A549 (cell line): ENCODE data around the gene PXYLP1.

ENCODE experiments used
- CTCF ChIP-seq: fragments of >200 bp; sonication (Bioruptor Twin); formaldehyde crosslinking; IDR thresholded peaks from 3 replicates; pipeline ENCODE4 v1.5.1; 2016
- JUNB ChIP-seq: fragments of >200 bp; sonication (Bioruptor Twin); formaldehyde crosslinking; IDR thresholded peaks from 2 replicates; pipeline ENCODE4 v1.6.1; 2016
- POLR2A ChIP-seq: IDR thresholded peaks from 2 replicates; pipeline ENCODE4 v1.6.1; 2012; ENCODE audit warnings: mild to moderate bottlenecking, low read length
- RAD21 ChIP-seq, 2 experiments: fragments of >200 bp in 1 of 2; sonication (Bioruptor Twin) in 1 of 2; formaldehyde crosslinking in 1 of 2; IDR thresholded peaks in 1 of 2; conservative IDR thresholded peaks in 1 of 2; 2 replicates in 1 of 2; 3 replicates in 1 of 2; pipeline ENCODE4 v1.6.1; 2012 to 2018; ENCODE audit warnings: inconsistent platforms in 1 of 2
- ZFP36 ChIP-seq: fragments of 450-650 bp; IDR thresholded peaks from 2 replicates; pipeline ENCODE4 v1.6.1; 2014; ENCODE audit warnings: borderline replicate concordance; ENCODE audit not compliant: partially characterized antibody
- ZNF302 ChIP-seq: fragments of 250-450 bp; sonication (Bioruptor Pico); IDR thresholded peaks from 2 replicates; pipeline ENCODE4 v1.9.0; 2021; ENCODE audit warnings: inconsistent platforms, mild to moderate bottlenecking, moderate library complexity
- TF ChIP-seq, protein P1 (sequence below): IDR thresholded peaks from 2 replicates; pipeline ENCODE4 v1.6.1; 2012
- TF ChIP-seq, protein P2 (sequence below): fragments of 200-600 bp; sonication (generic); IDR thresholded peaks from 2 replicates; pipeline ENCODE4 v1.6.1; 2016; ENCODE audit warnings: antibody characterized with exemption, mild to moderate bottlenecking, moderate library complexity

DNA sequence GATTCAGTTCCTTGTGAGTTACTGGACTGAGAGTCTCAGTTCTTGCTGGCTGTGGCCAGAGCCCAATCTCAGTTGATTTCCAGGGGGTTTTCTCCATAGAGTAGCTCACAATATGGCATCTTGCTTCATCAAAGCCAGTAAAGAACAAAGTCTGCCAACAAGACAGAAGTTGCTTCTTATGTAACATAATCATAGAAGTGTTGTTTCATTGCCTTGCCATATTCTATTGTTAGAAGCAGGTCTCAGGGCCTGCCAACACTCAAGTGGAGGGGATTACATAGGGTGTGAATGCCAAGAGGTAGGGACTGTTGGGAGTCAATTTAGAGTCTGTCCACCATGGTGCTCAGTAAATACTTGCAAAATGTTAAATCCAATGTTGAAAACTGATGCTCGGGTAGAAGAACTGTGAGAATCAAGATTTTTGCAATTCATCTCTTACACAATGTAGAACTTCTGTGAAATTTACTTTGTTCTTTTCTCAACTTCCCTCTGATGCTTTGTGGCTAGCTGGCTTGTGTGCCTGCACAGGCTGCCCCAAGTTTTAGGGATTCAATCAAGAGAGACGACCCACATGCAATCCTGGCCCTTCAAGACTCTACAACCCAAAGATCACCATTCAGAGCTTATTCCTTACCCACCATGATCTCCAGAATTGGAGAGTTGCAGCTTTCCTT is 13.3 kb upstream of the PXYLP1 start:
- TF ChIP-seq RAD21 (conservative IDR thresholded peaks at IDR 0.05 in 1 of 2, IDR thresholded peaks at IDR 0.05 in 1 of 2) (no peak), CTCF (no peak), POLR2A (no peak), JUNB (no peak), ZFP36 (no peak), ZNF302 (CRISPR knock-in tag) (no peak)
- TF ChIP-seq, protein P1, sequence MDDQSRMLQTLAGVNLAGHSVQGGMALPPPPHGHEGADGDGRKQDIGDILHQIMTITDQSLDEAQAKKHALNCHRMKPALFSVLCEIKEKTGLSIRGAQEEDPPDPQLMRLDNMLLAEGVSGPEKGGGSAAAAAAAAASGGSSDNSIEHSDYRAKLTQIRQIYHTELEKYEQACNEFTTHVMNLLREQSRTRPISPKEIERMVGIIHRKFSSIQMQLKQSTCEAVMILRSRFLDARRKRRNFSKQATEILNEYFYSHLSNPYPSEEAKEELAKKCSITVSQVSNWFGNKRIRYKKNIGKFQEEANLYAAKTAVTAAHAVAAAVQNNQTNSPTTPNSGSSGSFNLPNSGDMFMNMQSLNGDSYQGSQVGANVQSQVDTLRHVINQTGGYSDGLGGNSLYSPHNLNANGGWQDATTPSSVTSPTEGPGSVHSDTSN = no peak
- TF ChIP-seq, protein P2, sequence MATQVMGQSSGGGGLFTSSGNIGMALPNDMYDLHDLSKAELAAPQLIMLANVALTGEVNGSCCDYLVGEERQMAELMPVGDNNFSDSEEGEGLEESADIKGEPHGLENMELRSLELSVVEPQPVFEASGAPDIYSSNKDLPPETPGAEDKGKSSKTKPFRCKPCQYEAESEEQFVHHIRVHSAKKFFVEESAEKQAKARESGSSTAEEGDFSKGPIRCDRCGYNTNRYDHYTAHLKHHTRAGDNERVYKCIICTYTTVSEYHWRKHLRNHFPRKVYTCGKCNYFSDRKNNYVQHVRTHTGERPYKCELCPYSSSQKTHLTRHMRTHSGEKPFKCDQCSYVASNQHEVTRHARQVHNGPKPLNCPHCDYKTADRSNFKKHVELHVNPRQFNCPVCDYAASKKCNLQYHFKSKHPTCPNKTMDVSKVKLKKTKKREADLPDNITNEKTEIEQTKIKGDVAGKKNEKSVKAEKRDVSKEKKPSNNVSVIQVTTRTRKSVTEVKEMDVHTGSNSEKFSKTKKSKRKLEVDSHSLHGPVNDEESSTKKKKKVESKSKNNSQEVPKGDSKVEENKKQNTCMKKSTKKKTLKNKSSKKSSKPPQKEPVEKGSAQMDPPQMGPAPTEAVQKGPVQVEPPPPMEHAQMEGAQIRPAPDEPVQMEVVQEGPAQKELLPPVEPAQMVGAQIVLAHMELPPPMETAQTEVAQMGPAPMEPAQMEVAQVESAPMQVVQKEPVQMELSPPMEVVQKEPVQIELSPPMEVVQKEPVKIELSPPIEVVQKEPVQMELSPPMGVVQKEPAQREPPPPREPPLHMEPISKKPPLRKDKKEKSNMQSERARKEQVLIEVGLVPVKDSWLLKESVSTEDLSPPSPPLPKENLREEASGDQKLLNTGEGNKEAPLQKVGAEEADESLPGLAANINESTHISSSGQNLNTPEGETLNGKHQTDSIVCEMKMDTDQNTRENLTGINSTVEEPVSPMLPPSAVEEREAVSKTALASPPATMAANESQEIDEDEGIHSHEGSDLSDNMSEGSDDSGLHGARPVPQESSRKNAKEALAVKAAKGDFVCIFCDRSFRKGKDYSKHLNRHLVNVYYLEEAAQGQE = no peak
